Thoracic aorta (tissue), 2 donors: ENCODE data around the gene ATXN10. TPM values are rescaled to one million over a fixed set of nuclear protein-coding genes. Genes with fewer than 3 reads are reported as not detected.

Source experiments
- ATAC-seq: fragments of 150-250 bp; one replicate; pipeline ENCODE4 v1.8.0; 2017; ENCODE audit warnings: low read depth; ENCODE audit not compliant: insufficient number of reproducible peaks, low FRiP score
- DNase-seq: peaks from one replicate; pipeline ENCODE4 v3.0.0-alpha.2; 2020; ENCODE audit warnings: low spot score
- H3K27ac ChIP-seq, 2 donors: fragments of 200-600 bp; sonication (generic); 1 replicate in 1 of 2; 2 replicates in 1 of 2; pipeline ENCODE4 v1.5.1; 2016; ENCODE audit warnings: mild to moderate bottlenecking in 2 of 2, moderate library complexity in 2 of 2
- H3K27me3 ChIP-seq: fragments of 200-600 bp; sonication (generic); replicated peaks from 2 replicates; pipeline ENCODE4 v1.6.0; 2016; ENCODE audit warnings: mild to moderate bottlenecking; ENCODE audit not compliant: insufficient read depth
- H3K36me3 ChIP-seq: fragments of 200-600 bp; sonication (generic); one replicate; pipeline ENCODE4 v1.5.1; 2016
- H3K4me1 ChIP-seq, 2 donors: fragments of 200-600 bp; sonication (generic); 1 replicate in 1 of 2; 2 replicates in 1 of 2; pipeline versions ENCODE4 v1.5.1 to v1.6.0; 2016; ENCODE audit warnings: low read depth in 2 of 2, mild to moderate bottlenecking in 1 of 2; ENCODE audit not compliant: control insufficient read depth in 1 of 2
- H3K4me3 ChIP-seq: fragments of 200-600 bp; sonication (generic); 2 replicates; pipeline ENCODE4 v1.5.1; 2016; ENCODE audit warnings: mild to moderate bottlenecking
- H3K9me3 ChIP-seq: fragments of 200-600 bp; sonication (generic); 2 replicates; pipeline ENCODE4 v1.5.1; 2016
- total RNA-seq, 2 donors: library from RNA; depleted of rRNA; stranded (reverse); fragments of >200 nt; gene quantifications; one replicate each; pipeline versions ENCODE4 v1.1.0 to v1.2.3, GENCODE V29; 2016
- TF ChIP-seq, protein P1 (sequence below): fragments of 200-600 bp; sonication (generic); IDR thresholded peaks from one replicate; pipeline ENCODE4 v1.5.1; 2019; ENCODE audit warnings: antibody characterized with exemption

ATXN10 gene
- total RNA-seq, 2 donors from 2014 or later = 52.9 to 164 TPM

DNA sequence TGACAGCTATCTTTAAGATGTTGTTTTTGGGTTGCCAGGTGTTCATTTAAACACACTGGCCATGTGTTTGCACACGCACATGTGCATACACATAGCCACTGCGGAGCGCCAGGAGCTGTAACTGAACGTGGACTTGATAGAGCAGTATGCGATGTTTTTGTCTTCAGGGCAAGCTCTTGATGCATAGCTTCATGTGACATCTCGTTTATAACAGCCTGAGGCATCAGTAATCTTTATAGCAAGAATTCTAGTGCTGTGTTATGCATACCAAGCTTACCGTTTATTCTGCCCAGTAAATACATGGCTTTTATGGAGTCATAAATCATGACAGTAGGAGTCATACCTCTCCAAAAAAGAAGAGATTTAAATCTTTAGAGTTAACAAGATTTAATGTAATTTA lies 87.0 kb downstream of the ATXN10 start:
- no peaks in the 10 kb centered on the region for H3K9me3 ChIP-seq
- no peaks in the 10 kb centered on the region for H3K27me3 ChIP-seq
- no peaks in the 10 kb centered on the region for H3K36me3 ChIP-seq
- ATAC-seq = no peak
- H3K27ac ChIP-seq = no peak overlapping the region
- no peak for DNase-seq
- TF ChIP-seq, protein P1, sequence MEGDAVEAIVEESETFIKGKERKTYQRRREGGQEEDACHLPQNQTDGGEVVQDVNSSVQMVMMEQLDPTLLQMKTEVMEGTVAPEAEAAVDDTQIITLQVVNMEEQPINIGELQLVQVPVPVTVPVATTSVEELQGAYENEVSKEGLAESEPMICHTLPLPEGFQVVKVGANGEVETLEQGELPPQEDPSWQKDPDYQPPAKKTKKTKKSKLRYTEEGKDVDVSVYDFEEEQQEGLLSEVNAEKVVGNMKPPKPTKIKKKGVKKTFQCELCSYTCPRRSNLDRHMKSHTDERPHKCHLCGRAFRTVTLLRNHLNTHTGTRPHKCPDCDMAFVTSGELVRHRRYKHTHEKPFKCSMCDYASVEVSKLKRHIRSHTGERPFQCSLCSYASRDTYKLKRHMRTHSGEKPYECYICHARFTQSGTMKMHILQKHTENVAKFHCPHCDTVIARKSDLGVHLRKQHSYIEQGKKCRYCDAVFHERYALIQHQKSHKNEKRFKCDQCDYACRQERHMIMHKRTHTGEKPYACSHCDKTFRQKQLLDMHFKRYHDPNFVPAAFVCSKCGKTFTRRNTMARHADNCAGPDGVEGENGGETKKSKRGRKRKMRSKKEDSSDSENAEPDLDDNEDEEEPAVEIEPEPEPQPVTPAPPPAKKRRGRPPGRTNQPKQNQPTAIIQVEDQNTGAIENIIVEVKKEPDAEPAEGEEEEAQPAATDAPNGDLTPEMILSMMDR = no peak
- peaks cover 5 to 42% of the 10 kb centered on the region in 2 donors for H3K4me1 ChIP-seq
- no peak overlapping the region for H3K4me3 ChIP-seq

DNA sequence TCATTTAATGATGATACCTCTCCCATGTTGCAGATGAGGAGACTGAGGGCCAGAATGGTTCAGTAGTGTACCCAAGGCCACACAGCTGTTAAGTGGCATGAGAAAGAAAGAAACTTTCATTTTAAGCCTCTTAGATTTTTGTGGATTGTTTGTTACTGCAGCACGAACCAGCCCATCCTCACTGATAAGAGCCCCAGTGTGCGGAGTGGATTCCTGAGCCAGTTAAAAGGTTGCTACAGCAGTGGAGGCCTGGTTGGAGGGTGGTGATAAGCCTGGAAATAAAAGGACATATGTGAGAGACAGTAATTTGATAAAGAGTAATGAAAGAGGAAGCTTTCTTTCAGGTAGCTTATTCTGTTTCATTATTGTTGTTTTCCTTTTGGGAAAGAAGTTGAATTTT lies 89.0 kb downstream of the ATXN10 start:
- Histone ChIP-seq H3K27me3 (no peaks in the 10 kb centered on the region), H3K4me1 (peaks cover 1 to 32% of the 10 kb centered on the region in 2 donors)
- ATAC-seq = no peak

DNA sequence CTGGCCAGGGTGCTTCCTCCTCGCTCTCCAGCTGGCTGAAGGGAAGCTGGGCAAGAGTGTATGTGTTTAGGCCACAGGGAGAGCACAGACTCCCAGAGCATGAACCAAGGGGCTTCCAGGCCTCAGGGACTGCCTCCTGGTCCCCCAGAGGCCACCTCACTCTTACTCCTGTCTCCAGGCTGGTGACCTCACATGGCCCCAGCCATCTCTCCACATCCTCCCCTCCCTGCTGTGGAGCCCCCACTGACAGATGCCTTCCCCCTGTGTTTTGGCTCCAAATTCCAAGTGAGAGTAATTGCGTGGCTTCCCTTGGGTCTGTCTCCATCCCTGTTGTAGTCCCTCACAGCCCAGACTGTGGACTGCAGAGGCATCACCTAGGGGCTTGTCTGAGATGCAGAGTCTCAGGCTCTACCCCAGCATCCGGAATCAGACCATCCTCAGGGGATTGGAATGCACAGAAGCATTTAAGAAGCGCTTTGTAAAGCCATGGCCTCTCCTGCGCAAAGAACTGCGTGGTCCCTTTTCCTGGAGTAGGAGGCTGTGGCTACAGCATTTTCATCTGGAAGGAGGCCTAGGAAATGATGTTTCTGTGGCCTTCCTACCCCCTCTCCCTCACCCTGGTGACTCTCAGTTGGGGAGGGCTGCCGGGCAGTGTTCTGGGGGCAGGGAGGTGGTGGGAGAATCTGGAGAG lies 91.1 kb downstream of the ATXN10 start:
- Histone ChIP-seq H3K4me3 (no peak overlapping the region), H3K36me3 (no peaks in the 10 kb centered on the region), H3K9me3 (no peaks in the 10 kb centered on the region), H3K27me3 (no peaks in the 10 kb centered on the region), H3K27ac (no peak overlapping the region), H3K4me1 (peaks cover 0 to 13% of the 10 kb centered on the region in 2 donors)
- no peak for ATAC-seq
- TF ChIP-seq, protein P1 = no peak
- DNase-seq = no peak

More for the DNA sequence above, 89.0 kb downstream of the ATXN10 start:
- no peak for DNase-seq
- Histone ChIP-seq H3K9me3 (no peaks in the 10 kb centered on the region), H3K36me3 (no peaks in the 10 kb centered on the region), H3K4me3 (no peak overlapping the region), H3K27ac (no peak overlapping the region)
- TF ChIP-seq, protein P1 = no peak

DNA sequence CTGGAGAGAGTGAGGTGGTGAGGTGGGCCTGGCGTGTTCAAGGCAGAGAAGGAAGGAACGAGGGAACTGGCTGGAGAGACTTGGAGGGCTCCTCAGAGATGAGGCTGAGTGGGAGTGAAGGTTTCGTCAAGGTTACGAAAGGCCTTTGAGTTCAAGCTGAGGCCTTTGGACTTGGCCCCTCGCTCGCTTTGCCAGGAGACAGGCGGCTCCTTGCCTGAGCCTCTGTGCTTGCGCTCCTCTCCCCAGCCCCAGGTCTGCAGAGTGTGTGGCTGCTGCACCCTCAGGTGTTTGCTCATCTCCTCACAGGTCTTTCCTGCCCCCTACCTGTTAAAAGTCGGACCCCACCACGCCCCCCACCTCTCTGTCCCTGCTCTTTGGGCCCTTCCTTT lies 91.6 kb downstream of the ATXN10 start:
- Histone ChIP-seq H3K27me3 (no peaks in the 10 kb centered on the region), H3K27ac (no peak overlapping the region), H3K9me3 (no peaks in the 10 kb centered on the region), H3K36me3 (no peaks in the 10 kb centered on the region), H3K4me3 (no peak overlapping the region), H3K4me1 (peaks cover 0 to 8% of the 10 kb centered on the region in 2 donors)
- TF ChIP-seq, protein P1 = no peak
- DNase-seq (no peak), ATAC-seq (no peak)

DNA sequence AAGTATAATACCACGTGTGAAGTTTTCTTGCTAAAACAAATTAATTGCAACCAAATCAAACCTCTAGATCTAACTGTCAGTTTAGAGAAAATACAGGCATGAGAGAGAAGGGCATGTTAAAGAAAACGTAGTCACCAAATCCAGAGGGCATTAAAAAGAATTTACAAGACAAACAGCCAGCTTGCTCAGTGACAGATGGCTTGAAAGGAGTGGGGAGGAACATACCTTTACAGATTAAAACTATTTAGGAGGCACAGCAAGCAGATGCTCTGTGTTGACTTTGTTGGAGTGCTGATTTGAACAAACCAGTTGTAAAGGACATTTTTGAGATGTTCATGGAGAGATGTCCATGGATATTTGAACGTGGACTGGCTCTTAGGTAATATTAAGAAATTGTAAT lies 96.9 kb downstream of the ATXN10 start:
- Histone ChIP-seq H3K36me3 (no peaks in the 10 kb centered on the region), H3K27ac (no peak overlapping the region), H3K9me3 (no peaks in the 10 kb centered on the region), H3K4me3 (no peak overlapping the region), H3K27me3 (no peaks in the 10 kb centered on the region), H3K4me1 (no peaks in the 10 kb centered on the region)
- TF ChIP-seq, protein P1 = no peak
- no peak for DNase-seq
- ATAC-seq = no peak
